Mucosa of descending colon (tissue), 3 donors: ENCODE results near the gene HMX2. TPM values are rescaled to one million over a fixed set of nuclear protein-coding genes. Genes with fewer than 3 reads are reported as not detected.

ENCODE experiments used
- ATAC-seq: fragments of 200-7000 bp; cut with Tn5 transposase; one replicate; pipeline ENCODE4 v1.9.1; 2020; ENCODE audit warnings: mild to moderate bottlenecking, moderate library complexity
- DNase-seq, 3 donors: peaks; one replicate each; pipeline ENCODE4 v3.0.0-alpha.2; 2020
- H3K36me3 ChIP-seq: fragments of 200-600 bp; one replicate; pipeline ENCODE4 v1.8.0; 2021; ENCODE audit warnings: low read depth, mild to moderate bottlenecking
- H3K4me1 ChIP-seq: fragments of 200-600 bp; one replicate; pipeline ENCODE4 v1.8.0; 2021; ENCODE audit warnings: low read depth, mild to moderate bottlenecking
- H3K4me3 ChIP-seq: fragments of 200-600 bp; one replicate; pipeline ENCODE4 v1.8.0; 2021; ENCODE audit warnings: mild to moderate bottlenecking
- H3K9me3 ChIP-seq: fragments of 200-600 bp; one replicate; pipeline ENCODE4 v1.8.0; 2021; ENCODE audit warnings: mild to moderate bottlenecking
- CTCF ChIP-seq: fragments of 200-600 bp; IDR thresholded peaks from one replicate; pipeline ENCODE4 v1.8.0; 2022; ENCODE audit warnings: antibody characterized with exemption, mild to moderate bottlenecking
- intact Hi-C, 2 donors: fragments of 100-400 bp; cut with DNase I in 1 of 2; cut with micrococcal nuclease in 1 of 2; formaldehyde crosslinking; loops; one replicate each; pipeline versions ENCODE4 v1.11.0 to v1.11.1; 2022; cut with DNase I, micrococcal nuclease
- total RNA-seq, 3 donors: library from RNA; stranded (reverse); fragmentation: NEBNext Ultra II Directional in 2 of 3; extraction: Animal tissue kit (Norgen Biotek cat#: 25700) in 2 of 3; gene quantifications; one replicate each; pipeline versions ENCODE4 v1.2.1 to v1.2.4, GENCODE V29; 2021 to 2023
- donor health status: DM: no; HTN: no; CAD: no; lungs with moderate emphysema.
- donor health status: DM: no; HTN: no; CAD: no.
- donor health status: DM: no; HTN: yes; CAD: no.

The HMX2 gene
- total RNA-seq, 3 donors from 2014 or later = 0.17 to 0.25 (median 0.24) TPM

- Histone ChIP-seq H3K9me3 (no peaks in the 10 kb centered on the region), H3K4me3 (no peak overlapping the region), H3K36me3 (peaks cover 4% of the 10 kb centered on the region), H3K4me1 (peaks cover 6% of the 10 kb centered on the region)
- intact Hi-C loops = no loop called here
- TF ChIP-seq CTCF = no peak
- no peak for ATAC-seq
- no peak for DNase-seq
Observed at GRCh38 chr10:123157210-123157609, 9.3 kb downstream of the HMX2 start.

GRCh38 chr10:123158682-123159081, 10.7 kb downstream of the HMX2 start:
- ATAC-seq (no peak), DNase-seq (no peak)
- intact Hi-C loops = no loop called here
- Histone ChIP-seq H3K9me3 (no peaks in the 10 kb centered on the region), H3K4me1 (peaks cover 6% of the 10 kb centered on the region), H3K4me3 (no peak overlapping the region), H3K36me3 (peaks cover 4% of the 10 kb centered on the region)
- TF ChIP-seq CTCF = no peak

DNA sequence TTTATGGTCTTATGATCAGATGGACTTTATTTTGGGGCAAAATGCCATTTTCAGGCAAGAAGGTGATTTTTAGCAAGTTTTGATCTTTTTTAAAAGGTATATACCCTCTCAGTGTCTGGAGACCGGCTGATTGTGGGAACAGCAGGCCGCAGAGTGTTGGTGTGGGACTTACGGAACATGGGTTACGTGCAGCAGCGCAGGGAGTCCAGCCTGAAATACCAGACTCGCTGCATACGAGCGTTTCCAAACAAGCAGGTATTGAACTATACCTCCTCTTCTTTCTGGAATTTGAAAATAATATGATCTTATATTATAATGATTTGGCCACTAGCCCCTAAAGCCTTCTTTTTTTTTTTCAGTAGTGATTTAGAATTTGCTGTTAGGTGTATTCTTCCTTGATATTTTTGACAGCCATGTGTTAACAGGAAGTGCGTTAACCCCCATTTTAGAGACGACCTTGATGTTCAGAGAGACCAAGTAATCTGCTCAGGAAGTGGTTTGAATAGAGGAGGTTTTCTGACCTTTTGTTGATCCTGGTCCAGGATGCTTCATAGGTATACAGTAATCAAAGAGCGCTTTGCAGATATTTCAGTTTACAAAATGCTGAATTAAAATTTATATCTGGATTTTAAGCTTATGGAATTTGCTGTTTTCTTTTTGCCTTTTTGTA, 12.5 kb downstream of the HMX2 start:
- Histone ChIP-seq H3K9me3 (no peaks in the 10 kb centered on the region), H3K4me3 (no peak overlapping the region), H3K4me1 (peaks cover under 1% of the 10 kb centered on the region), H3K36me3 (no peaks in the 10 kb centered on the region)
- intact Hi-C loops = no loop called here
- ATAC-seq (peak; percentile 69), DNase-seq (no peak)
- no peak for TF ChIP-seq CTCF

- Histone ChIP-seq H3K9me3 (no peaks in the 10 kb centered on the region), H3K36me3 (no peaks in the 10 kb centered on the region), H3K4me1 (no peaks in the 10 kb centered on the region), H3K4me3 (no peak overlapping the region)
- intact Hi-C loops = no loop called here
- DNase-seq (no peak), ATAC-seq (no peak)
- no peak for TF ChIP-seq CTCF
Observed at GRCh38 chr10:123164319-123164718, 16.4 kb downstream of the HMX2 start.

GRCh38 chr10:123165445-123166072, 17.6 kb downstream of the HMX2 start:
- intact Hi-C loops = no loop called here
- no peaks in the 10 kb centered on the region for H3K4me1 ChIP-seq
- no peaks in the 10 kb centered on the region for H3K9me3 ChIP-seq
- no peak overlapping the region for H3K4me3 ChIP-seq
- DNase-seq (no peak), ATAC-seq (no peak)
- H3K36me3 ChIP-seq = no peaks in the 10 kb centered on the region
- no peak for TF ChIP-seq CTCF
